ENCODE results near the gene PRMT3.

DNA sequence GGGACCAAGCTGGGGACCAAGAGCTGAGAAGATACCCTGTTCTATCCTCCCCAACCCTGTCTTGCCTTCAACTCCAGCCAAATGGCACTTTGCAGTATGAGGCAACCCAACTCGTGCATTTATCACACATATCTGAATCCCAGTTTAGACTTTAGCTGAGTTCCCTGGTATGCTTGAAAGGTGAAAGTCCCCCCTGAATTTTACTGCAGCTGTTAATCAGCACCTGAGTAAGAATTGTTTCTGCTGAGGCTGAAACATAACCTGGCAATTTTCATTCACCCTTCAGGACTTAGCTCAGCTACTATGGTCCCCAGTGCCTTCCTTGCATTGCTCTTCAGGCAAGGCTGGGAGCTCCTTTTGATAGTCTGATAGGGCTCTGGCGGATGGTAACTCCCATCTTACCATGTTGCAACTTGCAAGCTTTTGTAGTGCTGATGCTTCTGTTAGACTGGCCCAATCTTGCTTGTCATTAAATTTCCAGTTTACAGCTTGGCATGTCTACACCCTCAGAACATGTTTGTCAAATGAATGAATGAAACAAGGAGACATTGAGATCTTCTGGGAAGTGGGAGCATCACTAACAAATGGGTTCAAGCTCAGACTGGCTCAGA lies 147.9 kb downstream of the PRMT3 start:
- TF ChIP-seq, protein P1, sequence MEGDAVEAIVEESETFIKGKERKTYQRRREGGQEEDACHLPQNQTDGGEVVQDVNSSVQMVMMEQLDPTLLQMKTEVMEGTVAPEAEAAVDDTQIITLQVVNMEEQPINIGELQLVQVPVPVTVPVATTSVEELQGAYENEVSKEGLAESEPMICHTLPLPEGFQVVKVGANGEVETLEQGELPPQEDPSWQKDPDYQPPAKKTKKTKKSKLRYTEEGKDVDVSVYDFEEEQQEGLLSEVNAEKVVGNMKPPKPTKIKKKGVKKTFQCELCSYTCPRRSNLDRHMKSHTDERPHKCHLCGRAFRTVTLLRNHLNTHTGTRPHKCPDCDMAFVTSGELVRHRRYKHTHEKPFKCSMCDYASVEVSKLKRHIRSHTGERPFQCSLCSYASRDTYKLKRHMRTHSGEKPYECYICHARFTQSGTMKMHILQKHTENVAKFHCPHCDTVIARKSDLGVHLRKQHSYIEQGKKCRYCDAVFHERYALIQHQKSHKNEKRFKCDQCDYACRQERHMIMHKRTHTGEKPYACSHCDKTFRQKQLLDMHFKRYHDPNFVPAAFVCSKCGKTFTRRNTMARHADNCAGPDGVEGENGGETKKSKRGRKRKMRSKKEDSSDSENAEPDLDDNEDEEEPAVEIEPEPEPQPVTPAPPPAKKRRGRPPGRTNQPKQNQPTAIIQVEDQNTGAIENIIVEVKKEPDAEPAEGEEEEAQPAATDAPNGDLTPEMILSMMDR (IDR thresholded peaks at IDR 0.05) = no peak
- TF ChIP-seq POLR2A (IDR thresholded peaks at IDR 0.05) = no peak
